ENCODE measurements around the gene TDRD1. TPM values are rescaled to one million over a fixed set of nuclear protein-coding genes. Genes with fewer than 3 reads are reported as not detected.

Gene TDRD1
- total RNA-seq, 3 donors from 2014 or later (not counting 1 experiment from before 2014, with no cell fraction given), result 0.08 to 0.33 (median 0.09) TPM

GRCh38 chr10:114172216-114172615 is 6.9 kb upstream of the TDRD1 start:
- no peak overlapping the region for H3K4me3 ChIP-seq (ENCODE audit: low read length)
- peaks cover 4% of the 10 kb centered on the region for H3K9me3 ChIP-seq (ENCODE audit: control insufficient read depth, insufficient read depth, low read length)
- DNase-seq, result peak in 1 of 2 donors; percentile 18
- intact Hi-C loops (cut with micrococcal nuclease), result loop anchor here (5.0 to 10.0 kb wide), 2 partner anchors 373 to 650 kb away; partner anchors contain the start of gene FHIP2A
- no peaks in the 10 kb centered on the region for H3K9me3 Mint-ChIP-seq
- no peaks in the 10 kb centered on the region for H3K36me3 ChIP-seq (ENCODE audit: control insufficient read depth, insufficient read depth, low read length)
- peaks cover 3 to 10% of the 10 kb centered on the region in 2 donors for H3K27me3 Mint-ChIP-seq (ENCODE audit: low read depth in 2 of 2)
- no peaks in the 10 kb centered on the region for H3K27me3 ChIP-seq (ENCODE audit: control insufficient read depth, insufficient read depth, low read length)
- 100% methylated on average over 1 of the region's 1 CpG for WGBS (ENCODE audit: insufficient coverage)
- peak overlapping the region; percentile 98 to 100 for H3K27ac Mint-ChIP-seq
- H3K36me3 Mint-ChIP-seq, result no peaks in the 10 kb centered on the region
- peak overlapping the region; percentile 28 for H3K27ac ChIP-seq (ENCODE audit: low read length)
- ATAC-seq, result no peak
- peaks cover 6% of the 10 kb centered on the region for H3K4me1 ChIP-seq (ENCODE audit: control insufficient read depth, insufficient read depth, low read length)
- TF ChIP-seq, protein P1, sequence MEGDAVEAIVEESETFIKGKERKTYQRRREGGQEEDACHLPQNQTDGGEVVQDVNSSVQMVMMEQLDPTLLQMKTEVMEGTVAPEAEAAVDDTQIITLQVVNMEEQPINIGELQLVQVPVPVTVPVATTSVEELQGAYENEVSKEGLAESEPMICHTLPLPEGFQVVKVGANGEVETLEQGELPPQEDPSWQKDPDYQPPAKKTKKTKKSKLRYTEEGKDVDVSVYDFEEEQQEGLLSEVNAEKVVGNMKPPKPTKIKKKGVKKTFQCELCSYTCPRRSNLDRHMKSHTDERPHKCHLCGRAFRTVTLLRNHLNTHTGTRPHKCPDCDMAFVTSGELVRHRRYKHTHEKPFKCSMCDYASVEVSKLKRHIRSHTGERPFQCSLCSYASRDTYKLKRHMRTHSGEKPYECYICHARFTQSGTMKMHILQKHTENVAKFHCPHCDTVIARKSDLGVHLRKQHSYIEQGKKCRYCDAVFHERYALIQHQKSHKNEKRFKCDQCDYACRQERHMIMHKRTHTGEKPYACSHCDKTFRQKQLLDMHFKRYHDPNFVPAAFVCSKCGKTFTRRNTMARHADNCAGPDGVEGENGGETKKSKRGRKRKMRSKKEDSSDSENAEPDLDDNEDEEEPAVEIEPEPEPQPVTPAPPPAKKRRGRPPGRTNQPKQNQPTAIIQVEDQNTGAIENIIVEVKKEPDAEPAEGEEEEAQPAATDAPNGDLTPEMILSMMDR (IDR thresholded peaks at IDR 0.05), result no peak
- H3K4me1 Mint-ChIP-seq, result peaks cover 51 to 57% of the 10 kb centered on the region in 2 donors
- peak overlapping the region; percentile 100 for H3K4me3 Mint-ChIP-seq

DNA sequence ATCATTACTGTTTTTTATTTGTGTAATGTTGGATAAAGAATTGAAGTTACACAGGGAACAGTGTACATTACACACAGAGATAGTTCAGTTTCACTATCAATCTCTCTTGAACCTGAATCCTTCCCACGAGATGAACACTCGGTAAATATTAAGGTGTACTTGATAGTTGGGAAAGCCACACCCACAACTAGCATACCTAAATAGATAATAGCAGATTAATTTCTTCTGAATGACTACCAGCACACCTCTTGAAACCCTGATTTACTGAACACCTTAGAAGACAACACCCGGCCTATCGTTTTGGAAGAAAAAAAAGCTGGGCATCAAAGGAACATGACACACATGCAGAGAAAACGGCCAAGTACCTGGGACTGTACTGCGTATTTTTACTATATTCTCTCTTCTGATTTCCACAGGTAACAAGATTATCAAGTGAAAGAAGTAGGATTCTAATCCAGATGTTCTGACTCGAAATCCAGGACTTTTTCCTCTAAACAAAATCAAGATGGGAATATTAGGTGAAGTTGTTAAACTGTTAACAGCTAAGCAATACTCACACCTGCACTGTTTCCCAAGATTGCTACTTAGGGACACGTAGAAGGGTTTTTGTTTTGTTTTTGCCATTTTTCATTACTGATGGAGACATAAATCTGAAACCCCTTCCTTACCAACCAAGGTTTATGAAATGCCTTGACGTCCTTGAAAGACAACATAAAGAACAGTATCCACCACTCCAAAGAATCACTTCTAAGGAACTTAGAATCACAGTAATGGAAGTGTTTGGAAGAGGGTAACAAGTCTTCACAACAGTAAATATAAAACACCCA is 6.2 kb upstream of the TDRD1 start:
- DNase-seq (peak in 1 of 2 donors; percentile 28), ATAC-seq (no peak)
- peaks cover 4% of the 10 kb centered on the region for H3K9me3 ChIP-seq (ENCODE audit: control insufficient read depth, insufficient read depth, low read length)
- TF ChIP-seq, protein P1 (IDR thresholded peaks at IDR 0.05), result no peak
- H3K4me3 ChIP-seq (ENCODE audit: low read length), result peak overlapping the region; percentile 88
- no peaks in the 10 kb centered on the region for H3K36me3 ChIP-seq (ENCODE audit: control insufficient read depth, insufficient read depth, low read length)
- intact Hi-C loops (cut with micrococcal nuclease), result loop anchor here (5.0 to 10.0 kb wide), 2 partner anchors 372 to 649 kb away; partner anchors contain the start of gene FHIP2A
- peak overlapping the region; percentile 90 for H3K27ac ChIP-seq (ENCODE audit: low read length)
- Mint-ChIP-seq H3K27me3 (ENCODE audit: low read depth in 2 of 2) (peaks cover 6 to 13% of the 10 kb centered on the region in 2 donors), H3K27ac (peak overlapping the region; percentile 98 to 100), H3K4me1 (peaks cover 51 to 53% of the 10 kb centered on the region in 2 donors), H3K36me3 (no peaks in the 10 kb centered on the region), H3K9me3 (no peaks in the 10 kb centered on the region), H3K4me3 (peak overlapping the region; percentile 100)
- H3K4me1 ChIP-seq (ENCODE audit: control insufficient read depth, insufficient read depth, low read length), result peaks cover 6% of the 10 kb centered on the region
- H3K27me3 ChIP-seq (ENCODE audit: control insufficient read depth, insufficient read depth, low read length), result no peaks in the 10 kb centered on the region
- 43% methylated on average over 2 of the region's 9 CpGs for WGBS (ENCODE audit: insufficient coverage)

DNA sequence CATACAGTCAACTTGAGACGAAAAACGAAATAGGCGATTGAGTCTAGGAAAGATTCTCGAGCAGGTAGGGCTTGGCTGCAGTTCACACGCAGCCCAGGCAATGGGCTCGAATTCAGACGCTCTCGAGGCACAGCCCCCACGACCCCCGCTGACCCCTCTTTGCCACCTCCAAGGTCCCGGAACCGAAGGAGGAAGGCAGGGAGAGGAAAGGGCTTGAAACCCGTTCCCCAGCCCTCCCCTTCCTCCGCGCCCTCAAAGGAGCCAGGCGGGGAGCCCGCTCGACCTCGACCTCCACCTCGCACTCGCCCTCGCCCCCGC is 5.6 kb upstream of the TDRD1 start:
- Mint-ChIP-seq H3K4me1 (peaks cover 46 to 48% of the 10 kb centered on the region in 2 donors), H3K27ac (peak overlapping the region; percentile 98 to 100), H3K9me3 (no peaks in the 10 kb centered on the region), H3K27me3 (ENCODE audit: low read depth in 2 of 2) (peaks cover 6 to 19% of the 10 kb centered on the region in 2 donors), H3K36me3 (no peaks in the 10 kb centered on the region), H3K4me3 (peak overlapping the region; percentile 100)
- TF ChIP-seq, protein P1 (IDR thresholded peaks at IDR 0.05), result no peak
- intact Hi-C loops (cut with micrococcal nuclease), result loop anchor here (5.0 to 10.0 kb wide), 2 partner anchors 371 to 649 kb away; partner anchors contain the start of gene FHIP2A
- H3K4me1 ChIP-seq (ENCODE audit: control insufficient read depth, insufficient read depth, low read length), result peaks cover 6% of the 10 kb centered on the region
- 0% methylated on average over 23 of the region's 23 CpGs for WGBS (ENCODE audit: insufficient coverage)
- H3K27ac ChIP-seq (ENCODE audit: low read length), result peak overlapping the region; percentile 90
- no peak for DNase-seq
- H3K36me3 ChIP-seq (ENCODE audit: control insufficient read depth, insufficient read depth, low read length), result no peaks in the 10 kb centered on the region
- H3K27me3 ChIP-seq (ENCODE audit: control insufficient read depth, insufficient read depth, low read length), result no peaks in the 10 kb centered on the region
- H3K4me3 ChIP-seq (ENCODE audit: low read length), result peak overlapping the region; percentile 88
- ATAC-seq, result peak in 1 of 3 donors; percentile 0
- peaks cover 1% of the 10 kb centered on the region for H3K9me3 ChIP-seq (ENCODE audit: control insufficient read depth, insufficient read depth, low read length)
